Endothelial cell of umbilical vein (primary cell): ENCODE data around the gene TOP2A.

Source experiments
- CTCF ChIP-seq, 2 donors: IDR thresholded peaks; 1 replicate in 1 of 2; 2 replicates in 1 of 2; pipeline ENCODE4 v1.5.1; 2011; ENCODE audit warnings: low read length in 2 of 2, mild to moderate bottlenecking in 2 of 2, moderate library complexity in 2 of 2, control low read depth in 1 of 2, inconsistent platforms in 1 of 2, low read depth in 1 of 2; ENCODE audit not compliant: insufficient read depth in 1 of 2; ENCODE audit errors: extremely low read depth in 1 of 2
- EZH2 ChIP-seq: IDR thresholded peaks from 2 replicates; pipeline ENCODE4 v1.6.1; 2012; ENCODE audit warnings: borderline replicate concordance, low read depth, mild to moderate bottlenecking, moderate library complexity, low read length, inconsistent platforms; ENCODE audit not compliant: severe bottlenecking
- FOS ChIP-seq: IDR thresholded peaks from 2 replicates; pipeline ENCODE4 v1.6.1; 2011; ENCODE audit warnings: mild to moderate bottlenecking, low read length, moderate library complexity, borderline replicate concordance; ENCODE audit not compliant: insufficient read depth
- JUN ChIP-seq: IDR thresholded peaks from 2 replicates; pipeline ENCODE4 v1.6.1; 2011; ENCODE audit warnings: borderline replicate concordance, low read depth; ENCODE audit not compliant: insufficient read length, insufficient read depth
- MYC ChIP-seq: IDR thresholded peaks from one replicate; pipeline ENCODE4 v1.6.1; 2011; ENCODE audit warnings: mild to moderate bottlenecking, low read depth, low read length
- POLR2A ChIP-seq: IDR thresholded peaks from 2 replicates; pipeline ENCODE4 v1.6.1; 2012; ENCODE audit warnings: low read depth, mild to moderate bottlenecking, control low read depth, low read length
- POLR2AphosphoS5 ChIP-seq: IDR thresholded peaks from 2 replicates; pipeline ENCODE4 v1.6.1; 2012; ENCODE audit warnings: low read depth, mild to moderate bottlenecking, control low read depth, low read length, moderate library complexity; ENCODE audit not compliant: insufficient read depth
- TF ChIP-seq, protein P1 (sequence below): IDR thresholded peaks from 2 replicates; pipeline ENCODE4 v1.6.1; 2011; ENCODE audit not compliant: insufficient read depth, insufficient read length

DNA sequence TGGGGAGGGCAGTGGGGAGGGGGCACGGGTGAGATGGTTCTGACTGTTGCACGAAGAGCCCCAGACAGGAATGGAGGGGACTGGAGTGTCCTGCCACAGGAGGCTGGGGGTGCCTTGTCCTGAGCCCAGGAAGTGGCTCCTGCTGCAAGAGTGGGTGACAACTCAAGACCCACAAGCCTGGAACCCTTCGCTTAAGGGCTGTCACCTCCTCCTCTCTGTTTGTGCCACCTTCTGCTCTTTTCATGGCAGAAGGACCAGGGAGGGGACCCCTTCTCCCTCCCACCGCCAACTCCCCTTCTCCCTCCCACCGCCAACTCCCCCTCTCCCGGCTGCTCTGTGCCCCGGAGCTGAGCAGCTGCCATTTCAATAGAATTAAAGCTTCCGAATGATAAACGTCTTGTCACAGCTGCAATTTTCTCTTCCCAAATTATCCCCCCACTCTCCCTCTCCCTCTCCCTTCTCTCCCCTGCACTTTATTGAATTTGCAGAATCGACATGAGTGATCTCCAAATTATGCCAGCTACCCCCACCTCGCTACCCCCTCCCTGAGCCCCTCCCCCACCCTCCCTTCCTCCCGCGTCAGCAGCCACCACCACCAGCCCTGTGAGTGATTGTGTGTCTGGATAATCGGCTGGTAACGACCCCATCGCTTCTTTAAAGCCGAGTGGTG is 66.9 kb downstream of the TOP2A start:
- no peak for TF ChIP-seq CTCF (IDR thresholded peaks at IDR 0.05; ENCODE audit: extremely low read depth in 1 of 2, insufficient read depth in 1 of 2, low read depth in 1 of 2, low read length in 2 of 2)
- TF ChIP-seq POLR2A, result no peak
- TF ChIP-seq POLR2AphosphoS5, result no peak
- no peak for TF ChIP-seq EZH2
- TF ChIP-seq, protein P1, sequence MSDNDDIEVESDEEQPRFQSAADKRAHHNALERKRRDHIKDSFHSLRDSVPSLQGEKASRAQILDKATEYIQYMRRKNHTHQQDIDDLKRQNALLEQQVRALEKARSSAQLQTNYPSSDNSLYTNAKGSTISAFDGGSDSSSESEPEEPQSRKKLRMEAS, result no peak
- TF ChIP-seq FOS, result no peak
- TF ChIP-seq JUN, result no peak
- no peak for TF ChIP-seq MYC
